ENCODE results near the gene CPN1.

- TF ChIP-seq CTCF (optimal IDR thresholded peaks at IDR 0.05 in 1 of 3, IDR thresholded peaks at IDR 0.05 in 1 of 3, conservative IDR thresholded peaks at IDR 0.05 in 1 of 3; ENCODE audit: extremely low read depth in 1 of 3, insufficient read depth in 2 of 3, low read length in 3 of 3) (no peak), EZH2 (IDR thresholded peaks at IDR 0.05; ENCODE audit: low read length) (no peak)
Measured at GRCh38 chr10:100065084-100065660, 16.5 kb downstream of the CPN1 start.

Measured in keratinocyte (primary cell).